SH-SY5Y (cell line): ENCODE results near the gene GULP1.

Experiments used
- GATA2 ChIP-seq: IDR thresholded peaks from 2 replicates; pipeline ENCODE4 v1.6.1; 2011; ENCODE audit warnings: mild to moderate bottlenecking, low read depth, low read length
- GATA3 ChIP-seq: IDR thresholded peaks from 2 replicates; pipeline ENCODE4 v1.6.1; 2011; ENCODE audit warnings: low read depth, mild to moderate bottlenecking, low read length, moderate library complexity

The GULP1 gene

GRCh38 chr2:188394931-188395472, 103.3 kb downstream of the GULP1 start:
- no peak for TF ChIP-seq GATA3
- TF ChIP-seq GATA2, result no peak

- TF ChIP-seq GATA3, result no peak
- no peak for TF ChIP-seq GATA2
These were observed 104.4 kb downstream of the GULP1 start for GRCh38 chr2:188395903-188396689.

GRCh38 chr2:188399159-188399558, 107.5 kb downstream of the GULP1 start:
- TF ChIP-seq GATA2, result no peak
- TF ChIP-seq GATA3, result no peak

- no peak for TF ChIP-seq GATA2
- TF ChIP-seq GATA3, result no peak
These were observed 112.0 kb downstream of the GULP1 start for GRCh38 chr2:188403676-188404075.

GRCh38 chr2:188404341-188405004, 112.8 kb downstream of the GULP1 start:
- TF ChIP-seq GATA2 (no peak), GATA3 (no peak)

- TF ChIP-seq GATA3 (no peak), GATA2 (no peak)
These were observed 114.7 kb downstream of the GULP1 start for GRCh38 chr2:188406414-188406813.

- TF ChIP-seq GATA3, result no peak
- TF ChIP-seq GATA2, result no peak
These were observed 119.0 kb downstream of the GULP1 start for GRCh38 chr2:188410504-188411235.

- TF ChIP-seq GATA2 (no peak), GATA3 (no peak)
These were observed 120.5 kb downstream of the GULP1 start for GRCh38 chr2:188412190-188412589.

GRCh38 chr2:188414411-188414810, 122.7 kb downstream of the GULP1 start:
- TF ChIP-seq GATA2, result no peak
- no peak for TF ChIP-seq GATA3

GRCh38 chr2:188414869-188415753, 123.4 kb downstream of the GULP1 start:
- no peak for TF ChIP-seq GATA3
- TF ChIP-seq GATA2, result no peak

GRCh38 chr2:188415754-188416083, 124.0 kb downstream of the GULP1 start:
- TF ChIP-seq GATA3, result no peak
- TF ChIP-seq GATA2, result no peak

GRCh38 chr2:188416367-188416766, 124.7 kb downstream of the GULP1 start:
- TF ChIP-seq GATA3 (peak; percentile 93), GATA2 (peak; percentile 86)

- TF ChIP-seq GATA3 (no peak), GATA2 (no peak)
These were observed 131.1 kb downstream of the GULP1 start for GRCh38 chr2:188422726-188423125.

GRCh38 chr2:188425266-188425665, 133.6 kb downstream of the GULP1 start:
- TF ChIP-seq GATA3 (no peak), GATA2 (no peak)
